A673 (cell line): ENCODE results near the gene RAB7B. TPM values are rescaled to one million over a fixed set of nuclear protein-coding genes. Genes with fewer than 3 reads are reported as not detected.

ENCODE experiments used
- BruUV-seq: library from RNA; stranded (reverse); fragments of 400-500 nt; replicated peaks from 2 replicates; lab custom pipeline; 2021; lab: Mats Ljungman, UMichigan
- CTCF ChIA-PET: fragments of 300-600 bp; sonication (Branson Sonifier 250); formaldehyde crosslinking; loops from one replicate; lab custom pipeline; 2022; ENCODE audit warnings: antibody characterized with exemption; lab: Charles Lee
- POLR2A ChIA-PET: fragments of 300-600 bp; sonication (Branson Sonifier 250); formaldehyde crosslinking; loops from one replicate; lab custom pipeline; 2022; ENCODE audit warnings: antibody characterized with exemption; ENCODE audit not compliant: low non-redundant PET; lab: Charles Lee
- DNase-seq: peaks from one replicate; pipeline ENCODE4 v3.0.0-alpha.2; 2015; ENCODE audit warnings: low spot score
- H3K27ac ChIP-seq: fragments of 200-600 bp; sonication (generic); 2 replicates; pipeline ENCODE4 v1.5.1; 2016; ENCODE audit warnings: mixed run types, low read depth, mild to moderate bottlenecking, mixed read lengths, antibody characterized with exemption, low read length; ENCODE audit not compliant: poor library complexity, severe bottlenecking
- H3K27me3 ChIP-seq: fragments of 200-600 bp; sonication (generic); replicated peaks from 2 replicates; pipeline ENCODE4 v1.6.1; 2017; ENCODE audit warnings: mixed run types, low read depth, mild to moderate bottlenecking, mixed read lengths, antibody characterized with exemption, low read length; ENCODE audit not compliant: insufficient read depth, poor library complexity
- H3K36me3 ChIP-seq: fragments of 200-600 bp; sonication (generic); 2 replicates; pipeline ENCODE4 v1.6.1; 2016; ENCODE audit warnings: mixed run types, mild to moderate bottlenecking, mixed read lengths, antibody characterized with exemption, low read length; ENCODE audit not compliant: insufficient read depth, poor library complexity, severe bottlenecking
- H3K4me1 ChIP-seq: fragments of 200-600 bp; sonication (generic); 2 replicates; pipeline ENCODE4 v1.6.1; 2017; ENCODE audit warnings: mixed run types, mild to moderate bottlenecking, mixed read lengths, antibody characterized with exemption, low read length; ENCODE audit not compliant: insufficient read depth, poor library complexity, severe bottlenecking
- H3K4me3 ChIP-seq: fragments of 200-600 bp; sonication (generic); 2 replicates; pipeline ENCODE4 v1.5.1; 2016; ENCODE audit warnings: low read depth, mixed run types, mild to moderate bottlenecking, mixed read lengths, low read length; ENCODE audit not compliant: poor library complexity, severe bottlenecking
- H3K9me3 ChIP-seq: fragments of 200-600 bp; sonication (generic); 2 replicates; pipeline ENCODE4 v1.6.1; 2016; ENCODE audit warnings: mixed run types, low read depth, mild to moderate bottlenecking, mixed read lengths, antibody characterized with exemption, low read length; ENCODE audit not compliant: poor library complexity, severe bottlenecking
- CTCF ChIP-seq: fragments of 300-800, 200-600 bp; sonication (generic); conservative IDR thresholded peaks from 2 replicates; pipeline ENCODE4 v1.5.1; 2017; ENCODE audit warnings: low read depth, mild to moderate bottlenecking, antibody characterized with exemption, low read length, moderate library complexity, mixed read lengths
- EZH2 ChIP-seq: fragments of 200-600 bp; sonication (generic); IDR thresholded peaks from 2 replicates; pipeline ENCODE4 v1.6.1; 2017; ENCODE audit warnings: borderline replicate concordance, low read depth, mild to moderate bottlenecking, mixed read lengths, antibody characterized with exemption, low read length; ENCODE audit not compliant: poor library complexity, severe bottlenecking
- intact Hi-C: fragments of 100-400 bp; cut with micrococcal nuclease; formaldehyde crosslinking; loops from one replicate; pipeline ENCODE4 v1.10.0; 2022; ENCODE audit not compliant: unreplicated experiment
- total RNA-seq: library from RNA; stranded (reverse); gene quantifications from 2 replicates; pipeline ENCODE4 v1.2.3, GENCODE V29; 2021

The RAB7B gene
- total RNA-seq, 1 experiment from 2014 or later: 0.11 TPM

GRCh38 chr1:205945069-205945468, 58.1 kb downstream of the RAB7B start:
- no TSS peak for BruUV-seq
- no peaks in the 10 kb centered on the region for H3K36me3 ChIP-seq
- H3K4me3 ChIP-seq: no peak overlapping the region
- intact Hi-C loops: no loop called here
- no peaks in the 10 kb centered on the region for H3K9me3 ChIP-seq
- no peak for TF ChIP-seq EZH2
- TF ChIP-seq CTCF: no peak
- CTCF ChIA-PET: no interaction called here
- POLR2A ChIA-PET: no interaction called here
- DNase-seq: no peak
- H3K4me1 ChIP-seq: no peaks in the 10 kb centered on the region
- H3K27ac ChIP-seq: no peak overlapping the region
- peaks cover 38% of the 10 kb centered on the region for H3K27me3 ChIP-seq

- CTCF ChIA-PET: no interaction called here
- no peak for DNase-seq
- H3K9me3 ChIP-seq: no peaks in the 10 kb centered on the region
- no peak overlapping the region for H3K27ac ChIP-seq
- peaks cover 38% of the 10 kb centered on the region for H3K27me3 ChIP-seq
- intact Hi-C loops: no loop called here
- TF ChIP-seq EZH2 (no peak), CTCF (no peak)
- H3K4me3 ChIP-seq: no peak overlapping the region
- no peaks in the 10 kb centered on the region for H3K36me3 ChIP-seq
- H3K4me1 ChIP-seq: no peaks in the 10 kb centered on the region
- POLR2A ChIA-PET: no interaction called here
- BruUV-seq: no TSS peak
Observed at GRCh38 chr1:205944525-205944924, 58.7 kb downstream of the RAB7B start.

- no TSS peak for BruUV-seq
- peaks cover 38% of the 10 kb centered on the region for H3K27me3 ChIP-seq
- H3K4me3 ChIP-seq: no peak within 1 kb of the TSS
- CTCF ChIA-PET: interaction anchor here (1.6 kb wide), 1 partner anchor 34 kb away, joined by 4 read pairs; no protein-coding TSS in a partner anchor
- intact Hi-C loops: no loop called here
- TF ChIP-seq CTCF: no peak
- TF ChIP-seq EZH2: no peak
- H3K9me3 ChIP-seq: no peaks in the 10 kb centered on the region
- POLR2A ChIA-PET: no interaction called here
- no peak for DNase-seq
- H3K36me3 ChIP-seq: no peaks in the 10 kb centered on the region
- no peaks in the 10 kb centered on the region for H3K4me1 ChIP-seq
- no peak within 1 kb of the TSS for H3K27ac ChIP-seq
Observed at GRCh38 chr1:205943245-205943644, 60.0 kb downstream of the RAB7B start, which contains the start of gene SLC26A9. SLC26A9 (minus strand) TSS chr1:205943456; CDS start chr1:205935820, 7,636 bp downstream.
